ENCODE data around the gene TMEM190. TPM values are rescaled to one million over a fixed set of nuclear protein-coding genes. Genes with fewer than 3 reads are reported as not detected.

TMEM190 gene
- polyA plus RNA-seq, 4 donors = 0.30 to 0.31 TPM; not detected in 2

GRCh38 chr19:55389386-55390317 lies 13.0 kb downstream of the TMEM190 start:
- H3K4me3 ChIP-seq (ENCODE audit: low read depth in 1 of 3, low read length in 3 of 3) = no peak overlapping the region
- H3K27me3 ChIP-seq (ENCODE audit: control insufficient read depth in 3 of 3, insufficient read depth in 3 of 3, low read length in 3 of 3) = no peaks in the 10 kb centered on the region
- H3K36me3 ChIP-seq (ENCODE audit: control insufficient read depth in 3 of 3, insufficient read depth in 2 of 3, low read depth in 1 of 3, low read length in 3 of 3) = peaks cover 4 to 67% (median 20%) of the 10 kb centered on the region in 3 donors
- no peaks in the 10 kb centered on the region for H3K9me3 ChIP-seq (ENCODE audit: control insufficient read depth in 2 of 2, insufficient read depth in 1 of 2, low read depth in 1 of 2, low read length in 1 of 2)
- H3K27ac ChIP-seq (ENCODE audit: low read depth in 1 of 3, low read length in 2 of 3) = no peak overlapping the region
- H3K4me1 ChIP-seq (ENCODE audit: control insufficient read depth in 3 of 3, insufficient read depth in 2 of 3, low read depth in 1 of 3, low read length in 2 of 3) = peaks cover 6 to 27% (median 13%) of the 10 kb centered on the region in 3 donors
- FAIRE-seq = no peak
- DNase-seq = no peak
- WGBS, 3 donors = 81 to 83% (median 83%) methylated on average over 21 of the region's 21 CpGs

- Histone ChIP-seq H3K36me3 (ENCODE audit: control insufficient read depth in 3 of 3, insufficient read depth in 2 of 3, low read depth in 1 of 3, low read length in 3 of 3) (peaks cover 4 to 67% (median 20%) of the 10 kb centered on the region in 3 donors), H3K9me3 (ENCODE audit: control insufficient read depth in 2 of 2, insufficient read depth in 1 of 2, low read depth in 1 of 2, low read length in 1 of 2) (no peaks in the 10 kb centered on the region), H3K4me3 (ENCODE audit: low read depth in 1 of 3, low read length in 3 of 3) (no peak overlapping the region), H3K4me1 (ENCODE audit: control insufficient read depth in 3 of 3, insufficient read depth in 2 of 3, low read depth in 1 of 3, low read length in 2 of 3) (peaks cover 6 to 22% (median 13%) of the 10 kb centered on the region in 3 donors), H3K27ac (ENCODE audit: low read depth in 1 of 3, low read length in 2 of 3) (no peak overlapping the region), H3K27me3 (ENCODE audit: control insufficient read depth in 3 of 3, insufficient read depth in 3 of 3, low read length in 3 of 3) (no peaks in the 10 kb centered on the region)
- 76 to 84% (median 80%) methylated on average over 7 of the region's 7 CpGs for WGBS, 3 donors
- DNase-seq (no peak), FAIRE-seq (no peak)
Measured at GRCh38 chr19:55390461-55390880, 13.8 kb downstream of the TMEM190 start.

- FAIRE-seq (no peak), DNase-seq (no peak)
- Histone ChIP-seq H3K27ac (ENCODE audit: low read depth in 1 of 3, low read length in 2 of 3) (no peak overlapping the region), H3K4me3 (ENCODE audit: low read depth in 1 of 3, low read length in 3 of 3) (no peak overlapping the region), H3K36me3 (ENCODE audit: control insufficient read depth in 3 of 3, insufficient read depth in 2 of 3, low read depth in 1 of 3, low read length in 3 of 3) (peaks cover 4 to 65% (median 20%) of the 10 kb centered on the region in 3 donors), H3K9me3 (ENCODE audit: control insufficient read depth in 2 of 2, insufficient read depth in 1 of 2, low read depth in 1 of 2, low read length in 1 of 2) (no peaks in the 10 kb centered on the region), H3K4me1 (ENCODE audit: control insufficient read depth in 3 of 3, insufficient read depth in 2 of 3, low read depth in 1 of 3, low read length in 2 of 3) (peaks cover 6 to 22% (median 13%) of the 10 kb centered on the region in 3 donors), H3K27me3 (ENCODE audit: control insufficient read depth in 3 of 3, insufficient read depth in 3 of 3, low read length in 3 of 3) (no peaks in the 10 kb centered on the region)
- WGBS, 3 donors = 77 to 81% (median 78%) methylated on average over 12 of the region's 12 CpGs
Measured at GRCh38 chr19:55391191-55391670, 14.6 kb downstream of the TMEM190 start.

GRCh38 chr19:55391702-55392615 lies 15.3 kb downstream of the TMEM190 start:
- Histone ChIP-seq H3K4me1 (ENCODE audit: control insufficient read depth in 3 of 3, insufficient read depth in 2 of 3, low read depth in 1 of 3, low read length in 2 of 3) (peaks cover 6 to 20% (median 13%) of the 10 kb centered on the region in 3 donors), H3K36me3 (ENCODE audit: control insufficient read depth in 3 of 3, insufficient read depth in 2 of 3, low read depth in 1 of 3, low read length in 3 of 3) (peaks cover 4 to 58% (median 20%) of the 10 kb centered on the region in 3 donors), H3K4me3 (ENCODE audit: low read depth in 1 of 3, low read length in 3 of 3) (no peak overlapping the region), H3K27me3 (ENCODE audit: control insufficient read depth in 3 of 3, insufficient read depth in 3 of 3, low read length in 3 of 3) (no peaks in the 10 kb centered on the region), H3K9me3 (ENCODE audit: control insufficient read depth in 2 of 2, insufficient read depth in 1 of 2, low read depth in 1 of 2, low read length in 1 of 2) (no peaks in the 10 kb centered on the region), H3K27ac (ENCODE audit: low read depth in 1 of 3, low read length in 2 of 3) (no peak overlapping the region)
- no peak for DNase-seq
- 80 to 84% (median 82%) methylated on average over 18 of the region's 18 CpGs for WGBS, 3 donors
- FAIRE-seq = no peak

GRCh38 chr19:55392820-55393761 lies 16.5 kb downstream of the TMEM190 start:
- 73 to 85% (median 83%) methylated on average over 18 of the region's 18 CpGs for WGBS, 3 donors
- no peaks in the 10 kb centered on the region for H3K27me3 ChIP-seq (ENCODE audit: control insufficient read depth in 3 of 3, insufficient read depth in 3 of 3, low read length in 3 of 3)
- H3K27ac ChIP-seq (ENCODE audit: low read depth in 1 of 3, low read length in 2 of 3) = no peak overlapping the region
- H3K4me1 ChIP-seq (ENCODE audit: control insufficient read depth in 3 of 3, insufficient read depth in 2 of 3, low read depth in 1 of 3, low read length in 2 of 3) = peaks cover 4 to 8% (median 6%) of the 10 kb centered on the region in 3 donors
- H3K4me3 ChIP-seq (ENCODE audit: low read depth in 1 of 3, low read length in 3 of 3) = no peak overlapping the region
- no peaks in the 10 kb centered on the region for H3K9me3 ChIP-seq (ENCODE audit: control insufficient read depth in 2 of 2, insufficient read depth in 1 of 2, low read depth in 1 of 2, low read length in 1 of 2)
- H3K36me3 ChIP-seq (ENCODE audit: control insufficient read depth in 3 of 3, insufficient read depth in 2 of 3, low read depth in 1 of 3, low read length in 3 of 3) = peaks cover 0 to 47% (median 14%) of the 10 kb centered on the region in 3 donors
- DNase-seq = no peak
- FAIRE-seq = no peak

- FAIRE-seq (no peak), DNase-seq (no peak)
- Histone ChIP-seq H3K36me3 (ENCODE audit: control insufficient read depth in 3 of 3, insufficient read depth in 2 of 3, low read depth in 1 of 3, low read length in 3 of 3) (peaks cover 6 to 27% (median 15%) of the 10 kb centered on the region in 3 donors), H3K4me1 (ENCODE audit: control insufficient read depth in 3 of 3, insufficient read depth in 2 of 3, low read depth in 1 of 3, low read length in 2 of 3) (no peaks in the 10 kb centered on the region), H3K9me3 (ENCODE audit: control insufficient read depth in 2 of 2, insufficient read depth in 1 of 2, low read depth in 1 of 2, low read length in 1 of 2) (no peaks in the 10 kb centered on the region), H3K27ac (ENCODE audit: low read depth in 1 of 3, low read length in 2 of 3) (no peak overlapping the region), H3K27me3 (ENCODE audit: control insufficient read depth in 3 of 3, insufficient read depth in 3 of 3, low read length in 3 of 3) (no peaks in the 10 kb centered on the region), H3K4me3 (ENCODE audit: low read depth in 1 of 3, low read length in 3 of 3) (no peak overlapping the region)
- WGBS, 3 donors = 74 to 82% (median 78%) methylated on average over 12 of the region's 12 CpGs
Measured at GRCh38 chr19:55398200-55398925, 21.7 kb downstream of the TMEM190 start.
